GM18498 (cell line): ENCODE measurements around the gene GNB1.

Source experiments
- ATAC-seq: cut with Tn5 transposase; IDR thresholded peaks from one replicate; pipeline ENCODE4 v1.9.1; 2021; ENCODE audit warnings: mild to moderate bottlenecking, moderate library complexity; ENCODE audit not compliant: unreplicated experiment

GNB1 gene

GRCh38 chr1:1910651-1911331 is 19.9 kb upstream of the GNB1 start:
- ATAC-seq = no peak

DNA sequence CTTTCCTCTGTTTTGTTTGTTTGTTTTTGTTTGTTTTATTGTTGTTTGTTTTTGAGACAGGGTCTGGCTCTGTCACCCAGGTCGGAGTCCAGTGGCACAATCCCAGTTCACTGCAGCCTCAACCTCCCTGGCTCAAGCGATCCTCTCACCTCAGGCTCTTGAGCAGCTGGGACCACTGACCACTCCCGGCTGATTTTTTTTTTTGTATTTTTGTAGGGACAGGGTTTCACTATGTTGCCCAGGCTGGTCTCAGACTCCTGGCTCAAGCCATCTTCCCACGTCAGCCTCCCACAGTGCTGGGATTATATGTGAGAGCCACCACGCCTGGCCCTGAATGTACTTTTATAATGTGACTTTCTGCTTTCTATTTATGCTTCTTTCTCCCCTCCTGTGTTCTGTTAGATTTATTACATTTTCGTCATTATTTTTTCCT is 19.2 kb upstream of the GNB1 start:
- no peak for ATAC-seq

DNA sequence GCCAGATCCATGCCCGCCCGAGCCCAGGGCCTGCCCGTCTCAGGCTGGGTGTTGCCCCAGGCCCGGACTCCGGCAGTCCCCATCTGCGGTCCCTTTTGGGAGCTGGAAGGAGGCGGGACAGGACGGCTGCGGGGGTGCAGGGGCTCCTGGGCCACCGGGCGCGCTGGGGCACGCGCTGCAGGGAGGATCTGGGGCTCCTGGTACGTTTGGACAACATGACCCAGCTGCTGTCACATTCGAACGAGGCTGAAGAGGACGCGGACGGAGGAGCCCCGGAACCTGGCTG is 17.6 kb upstream of the GNB1 start:
- no peak for ATAC-seq

DNA sequence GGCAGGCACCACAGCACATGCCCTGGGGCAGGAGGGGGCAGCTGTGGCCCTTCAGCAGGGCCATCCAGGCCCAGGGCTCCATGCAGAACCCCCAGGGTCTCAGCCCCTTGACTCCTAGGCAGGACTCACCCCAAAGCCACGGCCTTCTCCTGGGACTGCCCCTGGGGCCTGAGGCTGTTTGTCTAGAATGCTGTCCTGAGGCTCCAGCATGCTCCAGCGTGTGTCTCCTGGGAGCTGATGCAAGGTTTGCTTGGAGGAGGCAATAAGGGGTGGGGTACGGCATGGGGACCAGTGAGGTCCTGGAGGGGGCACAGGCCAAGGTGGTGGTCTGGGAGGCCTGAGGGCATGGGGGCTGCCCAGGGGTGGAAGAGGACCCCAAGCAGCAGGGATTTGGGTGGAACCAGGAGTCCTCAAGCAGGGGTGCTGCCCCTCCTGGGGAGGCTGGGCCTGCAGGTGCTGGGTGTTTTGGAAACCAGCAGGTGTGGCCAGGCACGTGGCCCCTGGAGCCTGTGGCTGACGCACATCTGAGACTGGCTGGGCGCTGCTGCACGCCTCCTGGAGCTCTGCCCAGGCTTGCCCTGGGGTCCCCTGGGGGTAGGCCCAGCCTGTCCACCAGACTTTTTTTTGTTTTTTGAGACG is 16.3 kb upstream of the GNB1 start:
- ATAC-seq = no peak

- no peak for ATAC-seq
Observed at GRCh38 chr1:1906185-1907097, 15.6 kb upstream of the GNB1 start.

- no peak for ATAC-seq
Observed at GRCh38 chr1:1903224-1903623, 12.3 kb upstream of the GNB1 start.

- no peak for ATAC-seq
Observed at GRCh38 chr1:1901641-1902294, 10.9 kb upstream of the GNB1 start.

DNA sequence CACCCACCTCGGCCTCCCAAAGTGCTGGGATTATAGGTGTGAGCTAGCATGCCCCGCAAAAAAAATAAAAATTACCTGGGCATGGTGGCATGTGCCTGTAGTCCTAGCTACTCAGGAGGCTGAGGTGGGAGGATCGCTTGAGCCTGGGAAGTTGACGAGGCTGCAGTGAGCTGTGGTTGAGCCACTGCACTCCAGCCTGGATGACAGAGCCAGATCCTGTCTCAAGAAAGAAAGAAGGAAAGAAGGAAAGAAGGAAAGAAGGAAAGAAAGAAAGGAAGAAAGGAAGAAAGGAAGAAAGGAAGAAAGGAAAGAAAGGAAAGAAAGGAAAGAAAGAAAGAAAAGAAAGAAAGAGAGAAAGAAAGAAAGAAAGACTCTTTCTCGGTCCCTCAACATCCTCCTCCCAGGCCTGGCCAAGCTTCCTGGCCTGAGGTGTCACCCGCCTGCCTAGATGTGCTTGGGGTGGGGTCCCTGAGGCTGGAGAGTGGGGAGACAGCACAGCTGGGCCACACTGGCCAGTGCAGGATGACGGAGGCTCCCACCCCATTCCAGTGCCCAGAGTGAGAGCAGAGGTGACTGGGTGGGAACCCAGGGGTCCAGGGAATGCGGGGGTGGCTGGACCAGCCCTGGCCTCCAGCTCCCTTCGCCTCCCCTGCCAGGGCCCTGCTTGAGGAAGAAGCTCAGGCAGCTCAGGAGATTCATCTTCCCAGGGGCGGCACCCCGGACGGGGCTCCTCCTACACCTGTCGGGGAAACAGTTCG is 10.2 kb upstream of the GNB1 start:
- no peak for ATAC-seq

- ATAC-seq = no peak
Observed at GRCh38 chr1:1899967-1900327, 9.1 kb upstream of the GNB1 start.

GRCh38 chr1:1899266-1899966 is 8.5 kb upstream of the GNB1 start:
- no peak for ATAC-seq

- no peak for ATAC-seq
Observed at GRCh38 chr1:1898246-1898933, 7.5 kb upstream of the GNB1 start.

DNA sequence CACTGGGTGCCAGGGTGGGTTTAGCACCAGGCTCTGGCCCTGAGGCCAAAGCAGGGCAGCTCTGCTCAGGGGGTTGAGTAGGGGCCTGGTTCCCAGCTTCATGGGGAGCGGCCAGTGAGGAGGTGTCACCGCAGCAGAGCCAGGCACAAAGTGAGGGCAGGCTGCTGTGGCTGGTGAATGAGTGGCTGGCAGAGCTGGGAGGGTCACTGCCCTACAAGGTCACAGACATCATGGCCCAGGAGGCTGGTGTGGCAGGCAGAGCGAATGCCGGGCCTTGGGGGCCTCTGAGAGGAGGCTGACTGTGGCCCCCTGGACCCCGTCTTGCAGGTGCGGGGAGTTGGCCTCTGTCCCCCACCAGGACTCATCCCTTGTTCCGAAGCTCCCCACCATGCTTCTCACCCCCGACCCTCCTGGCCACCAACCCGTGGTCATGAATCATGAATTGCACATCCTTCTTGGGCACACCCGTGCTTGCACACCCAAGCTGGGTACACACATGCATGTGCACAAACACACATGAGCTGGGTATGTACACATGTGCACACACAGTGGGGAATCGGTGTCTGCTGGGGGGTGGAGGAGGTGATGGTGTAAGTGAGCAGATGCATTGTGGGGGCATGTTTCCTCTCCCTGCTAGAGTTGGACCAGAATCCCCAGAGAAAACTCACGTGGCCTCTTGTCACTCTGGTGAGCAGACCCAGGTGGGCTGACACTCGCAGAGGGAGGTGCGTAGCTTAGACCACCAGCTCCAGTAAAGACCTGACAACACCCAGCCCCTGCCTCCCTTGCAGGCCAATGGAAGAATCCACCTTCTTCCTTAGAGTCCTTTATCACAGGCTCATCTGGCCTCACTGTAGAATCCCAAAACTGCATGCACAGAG is 4.8 kb upstream of the GNB1 start:
- no peak for ATAC-seq

GRCh38 chr1:1895060-1895418 is 4.2 kb upstream of the GNB1 start:
- ATAC-seq = no peak

- ATAC-seq = no peak
Observed at GRCh38 chr1:1894354-1895059, 3.6 kb upstream of the GNB1 start.

- ATAC-seq = no peak
Observed at GRCh38 chr1:1893997-1894353, 3.1 kb upstream of the GNB1 start.

- ATAC-seq = no peak
Observed at GRCh38 chr1:1893291-1893985, 2.6 kb upstream of the GNB1 start.

DNA sequence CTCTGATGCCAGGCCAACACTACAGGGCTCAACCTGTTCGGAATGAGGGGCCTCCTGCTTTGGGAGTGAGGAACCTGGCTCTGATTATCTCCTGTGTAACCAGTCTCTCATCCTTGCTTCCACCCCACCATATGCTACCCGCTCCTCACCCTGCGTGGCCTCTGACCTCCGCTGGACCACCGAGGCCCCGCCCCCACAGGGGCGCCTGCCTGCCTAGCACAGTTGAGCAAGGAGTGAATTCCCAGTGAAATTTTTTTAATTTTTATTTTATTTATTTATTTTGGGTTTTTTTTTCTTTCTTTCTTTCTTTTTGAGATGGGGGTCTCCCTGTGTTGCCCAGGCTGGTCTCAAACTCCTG is 1.9 kb upstream of the GNB1 start:
- ATAC-seq = no peak
